Dedifferentiated amniotic fluid mesenchymal stem cell (primary cell): ENCODE measurements around the gene KDM3A.

Experiments
- DNase-seq: peaks from one replicate; pipeline ENCODE4 v3.0.0-alpha.2; 2016; ENCODE audit errors: extremely low spot score

KDM3A gene

DNA sequence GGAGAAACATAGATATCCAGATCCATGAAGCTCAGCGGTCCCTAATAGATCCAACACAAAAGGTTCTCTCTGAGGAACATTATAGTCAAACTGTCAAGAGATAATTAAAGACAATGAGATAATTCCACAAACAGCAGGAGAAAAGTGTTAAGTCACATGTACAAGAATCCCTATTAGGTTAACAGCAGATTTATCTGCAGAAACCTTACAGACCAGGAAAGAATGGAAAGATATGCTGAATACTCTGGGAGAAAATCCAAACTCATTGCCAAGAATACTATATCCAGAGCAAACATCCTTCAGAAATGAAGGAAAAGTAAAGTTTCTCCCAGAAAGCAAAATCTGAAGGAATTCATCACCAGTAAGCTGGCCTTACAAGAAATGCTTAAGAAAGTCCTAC is 10.8 kb upstream of the KDM3A start:
- no peak for DNase-seq

DNA sequence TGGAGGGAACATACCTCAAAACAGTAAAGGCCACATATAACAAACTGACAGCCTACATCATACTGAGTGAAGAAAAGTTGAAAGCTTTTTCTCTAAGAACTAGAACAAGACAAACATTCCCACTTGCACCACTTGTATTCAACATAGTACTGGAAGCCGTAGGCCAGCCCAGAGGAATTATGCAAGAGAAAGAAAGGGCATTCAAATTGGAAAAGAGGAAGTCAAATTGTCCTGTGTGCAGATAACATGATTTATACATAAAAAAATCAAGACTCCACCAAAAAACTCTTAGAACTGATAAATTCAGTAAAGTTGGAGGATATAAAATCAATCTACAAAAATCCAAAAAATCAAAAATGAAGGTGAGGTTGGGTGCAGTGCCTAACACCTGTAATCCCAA is 8.0 kb upstream of the KDM3A start:
- DNase-seq, result no peak

DNA sequence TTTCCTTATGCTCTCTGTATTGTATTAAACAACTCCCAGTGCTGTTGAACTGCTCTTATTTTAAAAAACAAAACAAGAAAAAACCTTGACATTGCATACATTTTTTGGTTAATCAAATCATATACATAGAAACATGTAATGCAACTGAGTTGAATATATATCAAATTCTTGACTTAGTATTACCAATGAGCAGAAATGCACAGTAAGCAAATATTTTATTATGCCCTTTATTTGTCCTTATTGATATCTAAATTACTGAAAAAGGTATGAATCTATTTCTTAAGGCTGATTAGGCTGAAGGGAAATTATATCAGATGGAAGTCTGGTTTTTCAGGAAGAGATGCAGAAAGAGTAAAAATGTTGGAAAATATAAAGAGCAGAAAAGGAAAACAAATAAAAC is 6.9 kb upstream of the KDM3A start:
- no peak for DNase-seq

DNA sequence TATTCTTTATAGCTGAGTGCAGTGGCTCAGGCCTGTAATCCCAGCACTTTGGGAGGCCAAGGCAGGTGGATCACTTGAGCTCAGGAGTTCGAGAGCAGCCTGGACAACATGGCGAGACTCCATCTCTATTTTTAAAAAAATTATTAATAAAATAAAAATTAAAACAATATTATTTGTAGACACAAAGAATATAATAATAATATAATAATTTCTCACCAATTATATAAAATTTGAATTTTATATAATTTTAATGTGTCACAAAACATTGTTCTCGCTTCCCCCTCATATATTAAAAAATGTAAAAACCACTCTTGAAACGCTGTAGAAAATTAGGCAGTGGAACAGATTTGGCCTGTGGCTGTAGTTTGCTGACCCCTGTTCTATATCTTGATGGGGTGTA is 5.6 kb upstream of the KDM3A start:
- DNase-seq, result no peak

DNA sequence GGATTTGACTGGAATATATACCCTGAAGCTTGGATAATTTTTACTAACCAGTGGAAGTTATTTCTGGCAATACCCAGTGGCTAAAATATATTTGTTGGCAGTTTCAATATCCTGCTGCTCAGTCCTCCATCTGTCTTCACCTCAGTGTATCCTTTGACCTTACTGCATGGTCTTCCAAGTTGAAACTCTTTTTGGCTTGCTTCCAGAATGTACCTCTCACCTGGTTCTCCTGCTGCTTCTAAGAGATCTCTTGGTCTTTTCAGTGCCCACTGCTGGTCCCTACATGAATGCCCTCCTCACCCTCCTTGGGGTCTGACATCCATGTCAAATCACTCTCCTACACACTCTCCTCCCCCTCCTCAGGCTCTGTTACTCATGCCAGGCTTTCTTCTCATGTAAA is 4.8 kb upstream of the KDM3A start:
- DNase-seq, result no peak

DNA sequence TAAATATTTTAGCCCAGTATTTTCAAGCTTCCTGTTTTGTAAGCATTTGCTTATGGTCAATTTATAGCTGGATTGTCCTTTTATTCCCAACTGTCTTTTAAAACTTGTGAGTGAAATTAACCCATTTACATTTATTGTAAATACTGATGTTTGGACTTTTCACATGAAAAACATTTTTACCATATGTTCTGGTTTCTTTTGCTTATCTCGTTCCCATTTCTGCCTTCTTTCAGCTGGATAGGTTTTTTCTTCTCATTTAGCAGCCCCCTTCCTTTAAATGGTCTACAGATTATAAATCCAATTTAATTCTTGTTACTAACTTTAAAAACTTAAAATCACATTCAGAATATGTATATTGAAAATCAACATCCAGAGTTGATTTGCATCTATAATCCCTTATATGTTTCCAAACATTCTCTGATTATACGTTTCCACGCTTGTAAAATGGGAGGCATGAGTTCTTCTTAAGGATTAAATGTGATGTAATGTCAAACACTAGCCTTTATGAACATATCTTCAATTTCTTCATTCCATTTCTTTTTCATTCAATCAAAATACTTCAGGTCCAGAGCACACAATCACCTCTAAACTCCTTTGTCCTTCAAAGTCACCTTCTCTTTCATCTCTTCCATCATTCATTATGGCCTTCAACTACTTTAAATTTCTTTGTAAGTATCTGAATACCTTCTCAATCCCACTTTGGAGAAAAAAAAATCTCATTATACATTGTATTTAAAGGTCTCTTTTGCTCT is 1.1 kb upstream of the KDM3A start:
- no peak for DNase-seq

DNA sequence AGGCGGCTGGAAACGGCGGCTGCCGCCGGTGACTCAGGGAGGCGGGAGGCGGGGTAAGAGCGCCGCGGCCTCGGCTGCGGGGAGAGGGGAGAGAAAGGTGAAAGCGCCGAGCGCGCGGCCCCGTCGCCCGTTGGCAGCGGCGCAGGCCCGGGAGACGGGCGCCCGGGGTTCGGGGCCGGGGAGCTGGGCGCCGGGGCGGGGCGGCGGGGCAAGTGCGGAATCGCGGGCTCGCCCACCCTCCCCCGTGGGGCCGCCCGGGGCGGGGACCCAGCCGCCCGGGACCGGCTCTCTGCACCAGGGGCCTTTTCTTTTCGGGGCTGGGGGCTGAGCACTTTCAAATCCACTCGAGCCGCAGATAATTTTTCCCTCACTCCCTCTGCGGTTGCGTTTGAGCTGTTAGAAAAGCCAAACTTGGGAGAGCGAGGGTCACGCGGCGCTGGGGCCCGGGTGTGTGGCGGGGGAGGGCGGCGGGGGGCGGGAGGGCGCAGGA is 266 bp downstream of the KDM3A start:
- no peak for DNase-seq

DNA sequence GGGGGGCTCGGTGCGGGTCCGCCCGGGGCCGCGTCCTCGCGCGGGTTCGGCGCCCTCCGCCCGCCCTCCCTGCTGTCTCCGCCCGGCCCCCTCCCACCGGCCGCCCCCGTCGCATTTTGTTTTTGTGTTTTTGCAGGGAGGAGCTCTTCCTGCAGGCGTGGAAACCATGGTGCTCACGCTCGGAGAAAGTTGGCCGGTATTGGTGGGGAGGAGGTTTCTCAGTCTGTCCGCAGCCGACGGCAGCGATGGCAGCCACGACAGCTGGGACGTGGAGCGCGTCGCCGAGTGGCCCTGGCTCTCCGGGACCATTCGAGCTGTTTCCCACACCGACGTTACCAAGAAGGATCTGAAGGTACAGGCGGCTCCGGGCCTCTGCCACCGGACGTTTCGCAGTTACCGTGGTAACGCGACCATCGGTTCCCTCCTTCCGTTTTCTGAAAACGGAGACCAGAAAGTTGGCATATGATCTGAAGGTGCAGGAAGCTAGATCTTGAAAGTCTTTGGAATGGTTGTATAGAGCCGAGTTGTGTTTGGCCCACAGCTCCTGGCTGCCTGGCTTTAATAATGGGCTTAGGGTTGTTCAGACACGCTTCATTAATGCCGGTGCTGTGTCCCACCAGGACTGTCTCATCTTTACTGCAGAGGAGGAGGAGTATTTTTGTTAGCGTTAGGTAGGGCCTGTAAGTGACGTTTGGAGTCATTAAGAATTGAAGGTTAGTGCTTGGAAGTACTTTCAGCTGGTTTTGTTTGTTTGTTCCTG is 891 bp downstream of the KDM3A start:
- DNase-seq, result peak; percentile 33

DNA sequence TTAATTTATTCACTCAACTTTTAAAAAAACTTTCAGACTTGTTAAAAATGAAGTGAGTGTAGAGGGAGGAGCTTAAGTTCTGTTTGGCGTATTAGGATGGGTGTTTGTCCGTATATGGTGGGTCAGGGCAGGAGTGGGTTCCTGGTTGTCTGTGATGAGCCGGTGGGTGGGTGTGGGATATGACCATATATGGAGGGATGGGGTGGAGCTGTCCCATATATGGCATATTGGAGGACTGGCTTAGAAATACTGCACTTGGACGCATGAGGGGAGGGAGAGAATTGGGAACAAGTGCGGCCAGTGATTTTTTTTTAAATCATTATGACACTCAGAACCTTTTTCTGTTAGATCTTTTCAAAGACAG is 1.5 kb downstream of the KDM3A start:
- peak; percentile 88 for DNase-seq

DNA sequence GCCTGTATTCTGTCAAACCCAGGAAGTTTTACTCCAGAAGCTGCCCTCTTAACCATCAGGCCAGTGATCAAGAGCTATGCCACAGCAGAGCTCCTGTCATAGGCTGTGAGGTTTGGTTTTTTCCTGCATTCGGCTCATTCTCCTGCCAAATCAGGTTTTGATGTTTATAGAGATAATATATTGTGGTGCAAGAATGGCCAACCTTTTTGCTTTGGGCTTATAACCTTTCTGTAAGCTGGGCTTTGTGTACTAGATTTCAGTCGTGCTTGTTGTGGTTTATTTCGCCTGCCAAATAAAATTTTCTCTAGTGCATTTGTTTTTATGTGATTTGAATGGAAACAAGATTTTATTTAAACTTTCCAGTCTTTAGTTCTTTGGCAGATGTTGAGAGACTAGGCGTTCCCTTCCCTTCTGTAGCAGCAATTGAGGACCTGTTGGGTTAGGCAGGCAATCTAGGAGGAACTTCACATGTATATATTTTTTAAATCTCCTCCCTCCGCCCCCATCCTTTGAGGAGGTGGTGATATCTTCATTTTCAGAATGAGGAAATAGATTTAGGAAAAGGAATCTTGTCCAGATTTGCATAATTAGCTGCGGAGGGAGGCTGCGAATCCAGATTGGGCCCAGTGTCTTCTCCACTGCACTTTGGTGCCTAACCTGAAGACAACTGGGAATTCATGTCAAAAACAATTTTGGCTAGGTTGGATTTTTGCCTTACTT is 2.6 kb downstream of the KDM3A start:
- DNase-seq, result no peak

DNA sequence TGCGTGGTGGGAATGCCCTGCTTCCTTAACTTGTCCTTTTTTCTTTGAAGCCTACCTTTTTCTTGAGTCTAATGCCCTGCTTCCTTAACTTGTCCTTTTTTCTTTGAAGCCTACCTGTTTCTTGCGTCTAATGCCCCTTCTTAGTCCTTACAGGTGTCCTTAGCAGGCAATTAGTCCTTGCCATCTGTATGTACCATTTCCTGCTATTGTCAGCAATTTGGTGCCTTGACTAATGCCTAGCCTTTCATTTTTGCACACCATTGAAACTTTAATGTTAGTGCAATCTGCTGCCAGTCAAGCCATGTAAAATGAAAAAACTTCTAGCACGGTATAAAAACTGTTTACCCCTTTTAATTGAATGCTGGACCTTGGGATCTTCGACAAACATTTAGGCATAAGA is 4.3 kb downstream of the KDM3A start:
- DNase-seq, result no peak

DNA sequence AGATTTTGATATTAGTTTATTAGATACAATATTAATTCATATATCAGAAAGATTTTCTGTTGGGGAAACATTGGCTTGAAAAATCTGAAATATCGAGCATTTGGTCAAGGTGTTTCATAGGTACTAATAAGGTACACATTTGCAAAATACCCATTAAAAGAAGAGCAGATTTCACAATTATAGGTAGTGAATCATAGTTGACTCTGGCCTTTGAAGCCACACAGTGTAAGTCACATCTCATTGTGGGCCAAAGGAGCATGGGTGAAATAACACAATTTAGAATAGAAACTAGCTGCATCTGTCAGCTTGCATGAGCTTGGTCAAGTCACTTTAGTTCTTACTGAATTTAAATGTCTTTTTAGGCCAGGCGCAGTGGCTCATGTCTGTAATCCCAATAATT is 4.9 kb downstream of the KDM3A start:
- DNase-seq, result no peak

DNA sequence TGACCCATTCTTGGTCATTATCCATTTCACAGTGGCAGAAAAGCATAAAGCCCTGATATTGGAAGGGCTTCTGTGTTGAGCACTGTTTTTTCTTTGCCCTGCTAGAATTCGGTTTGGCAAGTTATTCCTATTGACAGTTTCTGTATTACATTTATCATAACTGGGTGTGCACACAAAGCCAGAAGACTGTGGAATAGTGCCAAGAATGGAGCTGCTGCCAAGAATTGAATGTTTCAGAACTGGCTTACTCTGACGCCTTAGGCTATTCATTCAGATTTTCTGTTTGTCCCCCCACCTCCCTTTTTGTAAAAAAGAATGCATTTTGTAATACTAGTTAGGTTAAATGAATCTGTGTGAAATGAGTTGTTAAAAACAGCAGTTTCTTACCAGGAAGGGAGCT is 12.7 kb downstream of the KDM3A start:
- peak; percentile 95 for DNase-seq

DNA sequence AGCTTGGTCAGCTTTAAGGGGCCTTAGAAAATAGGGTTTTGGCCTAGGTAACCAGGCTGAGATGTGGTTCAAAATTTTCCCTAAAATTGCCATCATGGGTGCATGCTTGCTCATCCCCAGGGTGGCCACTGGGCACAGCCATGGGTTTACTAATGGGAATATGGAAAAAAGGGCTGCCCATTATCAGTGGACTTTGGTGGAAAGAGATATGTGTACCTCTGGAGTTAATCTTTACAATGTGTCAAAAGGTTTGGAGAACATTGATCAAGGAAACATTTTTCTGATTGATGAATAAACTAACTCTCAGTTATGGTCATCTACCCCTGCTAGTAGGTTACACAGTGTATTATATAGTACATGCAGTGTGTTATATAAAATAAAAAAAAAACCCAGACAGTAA is 13.1 kb downstream of the KDM3A start:
- no peak for DNase-seq

DNA sequence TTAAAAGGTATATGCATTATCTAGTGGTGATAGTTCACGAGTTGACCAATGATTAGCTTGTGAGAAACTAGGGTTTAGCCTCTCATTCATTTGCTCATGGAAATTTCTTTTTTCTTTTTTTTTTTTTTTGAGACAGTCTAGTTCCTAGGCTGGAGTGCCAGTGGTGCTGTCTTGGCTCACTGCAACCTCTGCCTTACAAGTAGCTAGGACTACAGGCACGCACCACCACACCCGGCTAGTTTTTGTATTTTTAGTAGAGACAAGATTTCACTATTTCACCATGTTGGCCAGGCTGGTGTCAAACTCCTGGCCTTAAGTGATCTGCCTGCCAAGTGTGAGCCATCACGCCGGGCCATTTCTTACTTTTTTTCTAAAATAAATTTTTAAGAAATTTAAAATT is 14.0 kb downstream of the KDM3A start:
- no peak for DNase-seq

DNA sequence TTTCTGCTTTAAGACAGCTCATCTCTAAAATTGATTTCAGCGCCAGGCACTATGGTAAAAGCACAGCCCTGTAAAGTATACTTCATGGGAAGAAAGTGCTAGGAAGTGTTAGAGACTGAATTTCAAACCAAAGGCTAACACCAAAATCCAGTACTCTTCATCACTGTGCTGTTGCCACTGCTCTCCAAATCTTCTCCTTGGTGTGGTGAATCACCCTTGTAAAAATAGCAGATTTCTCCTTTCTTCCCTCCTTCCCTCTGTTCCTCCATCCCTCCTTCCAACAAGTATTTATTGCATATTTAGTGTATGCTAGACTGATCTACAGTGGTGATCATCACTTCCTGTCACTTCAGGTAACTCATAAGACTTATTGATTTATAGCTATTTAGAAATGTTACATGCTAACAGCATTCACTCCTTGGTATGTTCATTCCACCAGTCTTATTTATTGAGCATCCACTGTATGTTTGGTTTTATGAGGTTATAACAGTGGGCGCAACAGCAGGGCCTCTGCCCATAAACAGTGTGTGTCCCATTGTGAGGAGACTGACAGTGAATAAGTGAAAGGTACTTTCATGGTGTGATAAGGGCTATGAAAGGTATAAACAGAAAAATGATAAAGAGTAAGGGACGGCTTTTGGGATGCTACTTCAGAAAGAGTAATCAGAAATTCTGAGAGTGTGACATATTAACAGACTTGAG is 20.0 kb downstream of the KDM3A start:
- no peak for DNase-seq

DNA sequence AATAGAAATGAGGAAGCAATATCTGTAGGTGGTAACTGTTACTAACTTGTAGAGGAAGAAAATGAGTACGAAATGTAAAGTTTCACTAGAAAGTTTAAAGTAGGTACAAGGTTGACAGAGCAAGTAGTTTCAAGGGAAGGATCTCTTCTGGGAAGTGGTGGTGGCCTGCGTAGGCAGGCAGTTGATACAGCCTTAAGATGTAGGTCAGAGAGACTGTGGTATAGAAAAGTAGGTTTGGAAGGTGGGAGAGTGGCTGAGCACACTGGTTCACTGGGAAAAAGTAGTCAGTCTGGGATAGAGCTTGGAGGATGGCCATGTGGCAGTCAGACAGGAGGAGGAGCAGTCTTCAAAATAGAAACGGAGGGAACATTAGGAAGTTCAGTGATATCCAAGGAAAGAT is 23.5 kb downstream of the KDM3A start:
- DNase-seq, result no peak

DNA sequence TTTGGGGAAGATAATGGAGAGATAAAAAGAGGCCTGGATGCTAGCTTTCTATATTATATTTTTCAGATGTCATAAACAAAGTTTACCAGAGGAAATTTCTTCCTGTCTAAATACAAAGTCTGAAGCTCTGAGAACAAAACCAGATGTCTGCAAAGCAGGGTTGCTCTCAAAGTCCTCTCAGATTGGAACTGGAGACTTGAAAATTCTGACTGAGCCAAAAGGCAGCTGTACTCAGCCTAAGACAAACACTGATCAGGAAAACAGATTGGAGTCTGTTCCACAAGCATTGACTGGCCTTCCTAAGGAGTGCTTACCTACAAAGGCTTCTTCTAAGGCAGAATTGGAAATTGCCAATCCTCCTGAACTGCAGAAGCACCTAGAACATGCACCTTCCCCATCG is 25.1 kb downstream of the KDM3A start:
- DNase-seq, result no peak

DNA sequence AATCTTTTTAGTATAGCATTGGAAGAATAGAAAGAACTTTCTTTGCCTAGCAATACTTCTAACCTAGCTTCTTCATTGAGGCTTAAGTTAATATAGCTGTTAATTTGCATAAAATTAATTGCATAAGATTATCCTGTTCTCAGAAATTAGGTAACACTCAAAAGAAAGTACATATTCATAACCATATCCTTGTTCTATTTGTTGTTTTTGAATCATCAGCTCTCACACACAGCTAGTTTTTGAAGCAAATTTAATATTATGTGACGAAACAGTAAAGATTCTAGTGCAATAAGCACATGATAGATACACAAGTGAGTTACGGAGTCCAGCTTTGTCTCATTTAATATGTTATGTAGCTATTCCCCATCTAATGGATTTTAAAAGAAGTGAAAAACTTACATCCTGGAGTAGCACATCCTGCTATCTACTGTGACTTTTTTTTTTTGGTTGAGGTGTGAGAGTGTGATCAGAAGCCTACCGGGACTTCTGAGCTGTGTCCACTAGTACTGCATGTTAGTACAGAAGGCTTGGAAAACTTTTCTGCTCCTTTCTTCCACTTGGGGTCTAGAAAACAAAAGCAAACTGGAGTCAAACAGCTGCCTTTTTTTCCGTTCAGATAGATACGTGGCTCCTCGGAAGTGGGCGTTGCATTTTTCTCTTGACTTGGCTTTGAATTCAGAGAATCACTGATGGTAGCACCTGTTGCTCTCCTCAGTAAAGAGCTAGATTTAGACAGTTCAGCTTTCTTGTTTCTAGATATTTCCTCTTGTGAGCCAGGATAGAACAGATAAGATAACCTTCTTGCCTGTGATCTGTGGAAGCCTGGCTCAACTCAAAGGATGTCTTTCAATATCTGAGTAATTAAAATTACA is 27.2 kb downstream of the KDM3A start:
- no peak for DNase-seq

DNA sequence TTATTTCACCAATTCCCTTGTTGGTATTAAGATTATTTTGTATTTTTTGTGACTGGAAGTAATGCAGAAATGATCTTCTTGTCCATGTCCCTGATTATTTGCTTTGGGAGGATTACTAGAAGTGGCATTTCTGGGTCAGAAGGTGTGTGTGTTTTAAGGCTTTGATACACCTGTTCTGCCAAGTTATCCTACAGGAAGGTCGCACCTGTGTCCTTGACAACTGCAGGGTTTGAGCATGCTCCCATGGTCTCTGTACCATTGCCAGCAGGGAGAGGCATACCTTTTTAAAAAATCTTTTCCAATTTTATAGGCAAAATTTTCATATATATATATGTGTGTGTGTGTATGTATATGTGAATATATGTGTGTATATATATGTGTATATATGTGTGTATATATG is 29.7 kb downstream of the KDM3A start:
- no peak for DNase-seq

DNA sequence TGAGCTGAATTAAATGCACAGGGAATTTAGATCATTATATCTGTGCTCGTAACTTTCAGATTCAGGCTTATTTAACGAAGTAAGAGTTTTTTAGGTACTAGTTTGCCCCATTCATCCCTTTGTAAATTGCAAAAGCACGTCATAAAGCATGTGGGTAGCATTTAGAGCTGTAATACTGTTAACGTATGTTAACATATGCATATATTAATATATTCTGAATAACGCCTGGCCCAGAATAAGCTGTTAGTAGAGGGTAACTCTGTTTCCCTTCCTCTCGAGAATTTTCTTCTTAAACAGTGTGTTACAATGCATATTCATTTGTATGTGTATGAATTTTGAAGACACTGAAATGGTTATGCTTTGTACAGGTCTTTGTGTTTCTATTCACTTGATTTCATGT is 30.5 kb downstream of the KDM3A start:
- no peak for DNase-seq
